KOPT-K1 (cell line): ENCODE results near the gene APOB.

ENCODE experiments used
- H3K27ac ChIP-seq: fragments of 200-600 bp; sonication (generic); 2 replicates; pipeline ENCODE4 v1.5.1; 2016; ENCODE audit warnings: antibody characterized with exemption, mild to moderate bottlenecking, low read depth, low read length; ENCODE audit not compliant: poor library complexity, severe bottlenecking
- H3K36me3 ChIP-seq: fragments of 200-600 bp; sonication (generic); 2 replicates; pipeline ENCODE4 v1.5.1; 2017; ENCODE audit warnings: antibody characterized with exemption, mild to moderate bottlenecking, low read length, moderate library complexity; ENCODE audit not compliant: insufficient read depth
- H3K9me3 ChIP-seq: fragments of 200-600 bp; sonication (generic); 2 replicates; pipeline ENCODE4 v1.5.1; 2017; ENCODE audit warnings: antibody characterized with exemption, low read length, mild to moderate bottlenecking; ENCODE audit not compliant: insufficient read depth, poor library complexity, severe bottlenecking

APOB gene

GRCh38 chr2:21008790-21009661 lies 34.8 kb downstream of the APOB start:
- Histone ChIP-seq H3K27ac (no peak overlapping the region), H3K36me3 (no peaks in the 10 kb centered on the region), H3K9me3 (no peaks in the 10 kb centered on the region)

DNA sequence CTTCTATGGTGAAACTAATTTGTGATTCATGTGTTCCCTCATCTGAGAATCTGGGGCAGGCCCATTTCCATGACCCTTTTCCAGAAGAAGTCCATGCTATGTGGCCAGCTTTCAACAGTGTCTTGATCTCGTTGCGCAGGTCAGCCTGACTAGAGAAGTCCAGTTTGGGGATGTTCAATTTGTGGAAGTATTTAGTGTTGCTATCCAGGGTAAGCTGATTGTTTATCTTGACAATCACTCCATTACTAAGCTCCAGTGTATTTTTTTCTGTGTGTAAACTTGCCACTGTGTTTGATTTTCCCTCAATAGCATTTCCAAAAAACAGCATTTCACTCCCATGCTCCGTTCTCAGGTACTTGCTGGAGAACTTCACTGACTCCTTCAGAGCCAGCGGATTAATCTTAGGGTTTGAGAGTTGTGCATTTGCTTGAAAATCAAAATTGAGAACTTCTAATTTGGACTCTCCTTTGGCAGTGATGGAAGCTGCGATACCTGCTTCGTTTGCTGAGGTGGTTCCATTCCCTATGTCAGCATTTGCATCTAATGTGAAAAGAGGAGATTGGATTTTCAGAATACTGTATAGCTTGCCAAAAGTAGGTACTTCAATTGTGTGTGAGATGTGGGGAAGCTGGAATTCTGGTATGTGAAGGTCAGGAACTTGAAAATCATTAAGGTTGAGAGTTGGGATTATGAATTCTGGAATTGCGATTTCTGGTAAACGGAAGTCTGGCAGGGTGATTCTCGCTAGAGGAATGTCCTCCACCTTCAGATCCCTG lies 35.7 kb downstream of the APOB start:
- Histone ChIP-seq H3K27ac (no peak overlapping the region), H3K9me3 (no peaks in the 10 kb centered on the region), H3K36me3 (no peaks in the 10 kb centered on the region)

GRCh38 chr2:21007129-21008013 lies 36.5 kb downstream of the APOB start:
- Histone ChIP-seq H3K36me3 (no peaks in the 10 kb centered on the region), H3K27ac (no peak overlapping the region), H3K9me3 (no peaks in the 10 kb centered on the region)

- no peak overlapping the region for H3K27ac ChIP-seq
- H3K36me3 ChIP-seq = no peaks in the 10 kb centered on the region
- no peaks in the 10 kb centered on the region for H3K9me3 ChIP-seq
These were observed 37.3 kb downstream of the APOB start for GRCh38 chr2:21006423-21007128.

DNA sequence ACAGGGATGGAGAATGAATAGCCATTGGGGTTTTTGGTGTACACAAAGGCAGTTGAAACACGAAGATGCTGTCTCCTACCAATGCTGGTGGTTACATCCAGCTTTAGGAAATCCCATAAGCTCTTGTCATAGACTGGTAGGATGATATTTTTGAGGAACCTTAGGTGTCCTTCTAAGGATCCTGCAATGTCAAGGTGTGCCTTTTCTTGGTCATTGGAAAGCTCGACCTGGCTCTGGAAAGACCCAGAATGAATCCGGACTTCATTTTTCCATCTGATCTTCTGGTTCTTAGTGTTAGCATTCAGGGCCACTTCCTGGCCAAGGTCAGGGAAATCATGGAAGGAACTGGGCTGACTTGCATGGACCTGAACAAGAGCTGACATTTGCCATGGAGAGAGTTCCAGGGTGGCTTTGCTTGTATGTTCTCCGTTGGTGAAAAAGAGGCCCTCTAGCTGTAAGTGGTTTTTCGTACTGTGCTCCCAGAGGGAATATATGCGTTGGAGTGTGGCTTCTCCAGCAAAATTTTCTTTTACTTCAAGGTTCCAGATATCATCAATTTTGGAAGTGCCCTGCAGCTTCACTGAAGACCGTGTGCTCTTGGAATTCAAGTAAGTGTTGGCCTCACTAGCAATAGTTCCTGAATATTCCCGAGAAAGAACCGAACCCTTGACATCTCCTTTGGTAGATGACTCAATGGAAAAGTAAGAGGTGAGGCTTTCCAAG lies 38.0 kb downstream of the APOB start:
- Histone ChIP-seq H3K36me3 (no peaks in the 10 kb centered on the region), H3K27ac (no peak overlapping the region), H3K9me3 (no peaks in the 10 kb centered on the region)

DNA sequence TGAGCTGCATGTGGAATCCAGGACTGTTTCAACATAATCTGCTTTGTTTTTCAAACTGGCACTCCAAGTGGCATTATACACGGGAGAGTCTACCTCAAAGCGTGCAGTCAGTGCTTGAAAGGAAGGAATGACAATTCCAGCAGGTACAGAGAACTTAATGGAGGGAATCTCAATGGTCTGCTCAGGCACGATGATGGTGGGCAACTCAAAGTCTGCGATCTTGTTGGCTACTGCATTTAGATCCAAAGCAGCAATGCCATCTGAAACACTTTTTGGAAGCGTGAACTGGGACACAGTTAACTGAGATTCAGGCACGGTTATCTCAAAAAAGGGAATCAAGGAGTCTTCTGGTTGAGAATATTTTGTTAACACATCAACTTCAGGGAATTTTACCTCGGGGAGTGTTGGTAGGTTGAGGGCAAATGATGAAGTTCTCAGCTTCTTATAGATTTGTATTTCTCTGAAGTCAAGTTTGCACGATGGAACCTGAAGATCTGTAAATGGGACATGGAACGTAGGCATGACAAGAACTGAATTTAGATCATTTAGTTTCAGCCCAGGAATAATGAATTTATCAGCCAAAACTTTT lies 38.7 kb downstream of the APOB start:
- no peaks in the 10 kb centered on the region for H3K36me3 ChIP-seq
- no peaks in the 10 kb centered on the region for H3K9me3 ChIP-seq
- H3K27ac ChIP-seq = no peak overlapping the region

DNA sequence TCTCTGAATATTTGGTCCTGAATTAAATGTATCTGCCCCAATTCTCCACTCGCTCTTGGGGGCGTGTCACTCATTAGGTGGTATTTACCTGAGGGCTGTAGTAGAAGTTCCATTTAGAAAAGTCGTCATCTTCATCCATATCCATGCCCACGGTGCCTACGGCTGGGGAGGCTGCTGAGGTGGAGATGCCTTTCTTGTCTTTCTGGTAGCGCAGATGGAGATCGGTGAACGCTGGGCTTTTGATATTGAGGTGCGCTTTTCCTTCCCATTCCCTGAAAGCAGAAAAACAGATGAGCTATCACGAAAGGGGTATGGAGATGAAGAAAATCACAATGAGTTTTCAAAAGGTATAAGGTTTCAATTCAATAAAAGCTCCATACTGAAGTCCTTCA lies 39.7 kb downstream of the APOB start:
- Histone ChIP-seq H3K27ac (no peak overlapping the region), H3K9me3 (no peaks in the 10 kb centered on the region), H3K36me3 (no peaks in the 10 kb centered on the region)

DNA sequence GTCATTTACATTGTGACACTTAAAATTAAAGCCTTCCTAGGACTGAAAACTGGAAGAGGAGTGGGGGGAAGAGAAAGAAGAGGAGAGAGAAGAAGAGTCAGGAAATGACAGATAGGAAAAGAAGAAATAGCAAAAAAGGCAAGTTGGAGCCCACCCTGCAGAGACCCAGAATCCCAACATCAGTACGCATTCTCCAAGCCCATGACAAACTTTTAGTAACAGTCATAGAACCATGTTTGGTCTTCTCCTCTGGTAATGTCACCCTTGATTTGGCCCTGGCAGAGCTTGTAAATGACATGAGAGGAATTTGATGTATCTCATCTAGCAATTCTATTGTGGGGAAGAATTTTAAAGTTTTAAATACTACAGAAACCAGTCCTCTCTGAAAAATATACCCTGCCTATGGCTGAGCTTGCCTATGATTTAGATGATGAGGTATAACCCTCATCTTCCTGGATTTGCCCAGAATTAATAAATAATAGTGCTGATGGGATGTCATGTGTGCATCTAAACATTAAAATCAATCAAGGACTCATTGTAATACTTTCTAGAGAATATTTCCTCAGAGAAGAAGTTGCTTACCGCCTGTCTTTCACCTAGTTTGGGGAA lies 40.2 kb downstream of the APOB start:
- Histone ChIP-seq H3K27ac (no peak overlapping the region), H3K36me3 (no peaks in the 10 kb centered on the region), H3K9me3 (no peaks in the 10 kb centered on the region)

DNA sequence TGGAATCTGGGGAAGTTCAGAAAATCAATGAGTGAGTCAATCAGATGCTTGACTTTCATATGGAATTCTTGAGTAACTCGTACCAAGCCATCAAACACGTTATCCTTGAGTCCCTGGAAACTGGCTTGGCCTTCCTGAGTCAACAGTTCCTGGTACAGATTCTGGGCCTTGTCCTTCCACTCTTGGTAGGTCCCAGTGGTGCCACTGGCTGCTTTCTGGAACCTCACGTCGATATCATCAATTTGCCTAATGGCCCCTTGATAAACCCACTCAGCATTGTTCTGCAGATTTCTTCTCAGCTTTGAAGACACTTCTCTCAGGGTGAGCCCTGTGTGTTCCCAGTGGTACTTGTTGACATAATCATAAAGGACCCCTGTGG lies 41.1 kb downstream of the APOB start:
- Histone ChIP-seq H3K36me3 (no peaks in the 10 kb centered on the region), H3K27ac (no peak overlapping the region), H3K9me3 (no peaks in the 10 kb centered on the region)

DNA sequence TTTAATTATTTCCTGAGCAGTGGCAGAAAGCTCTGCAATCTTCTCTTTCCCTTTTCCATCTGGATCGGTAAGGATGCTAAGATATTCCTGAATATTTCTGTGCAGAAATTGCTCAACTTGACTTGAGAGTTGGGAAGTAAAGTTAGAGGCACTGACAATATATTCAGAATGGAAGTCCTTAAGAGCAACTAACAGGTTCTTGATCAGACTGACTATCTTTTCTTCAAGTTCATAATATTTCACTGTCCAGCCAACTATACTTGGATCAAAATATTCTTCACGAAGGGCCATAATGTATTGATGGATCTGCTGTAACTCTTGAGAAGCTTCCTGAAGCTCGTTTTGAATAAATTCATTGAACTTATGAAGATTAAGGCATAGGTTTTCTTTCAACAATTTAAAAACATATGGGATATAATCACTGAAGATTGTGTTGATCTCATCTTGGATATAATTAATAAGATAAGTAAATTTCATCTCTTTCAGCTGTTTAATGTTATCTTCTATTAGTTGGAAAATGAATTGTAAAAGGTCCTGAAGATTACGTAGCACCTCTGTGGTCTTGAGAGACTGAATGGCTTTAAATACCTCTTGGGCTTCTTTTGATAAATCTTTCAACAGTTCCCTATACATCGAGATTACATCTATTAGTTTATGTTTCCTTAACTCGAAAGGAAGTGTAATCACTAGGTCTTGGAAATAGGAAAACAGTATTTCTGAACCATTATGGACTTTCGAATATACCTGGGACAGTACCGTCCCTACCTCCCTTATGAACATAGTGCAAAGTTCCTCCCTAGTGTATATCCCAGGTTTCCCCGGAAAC lies 41.7 kb downstream of the APOB start:
- Histone ChIP-seq H3K27ac (no peak overlapping the region), H3K9me3 (no peaks in the 10 kb centered on the region), H3K36me3 (no peaks in the 10 kb centered on the region)

GRCh38 chr2:21001225-21001946 lies 42.5 kb downstream of the APOB start:
- H3K27ac ChIP-seq = no peak overlapping the region
- H3K9me3 ChIP-seq = no peaks in the 10 kb centered on the region
- H3K36me3 ChIP-seq = no peaks in the 10 kb centered on the region

DNA sequence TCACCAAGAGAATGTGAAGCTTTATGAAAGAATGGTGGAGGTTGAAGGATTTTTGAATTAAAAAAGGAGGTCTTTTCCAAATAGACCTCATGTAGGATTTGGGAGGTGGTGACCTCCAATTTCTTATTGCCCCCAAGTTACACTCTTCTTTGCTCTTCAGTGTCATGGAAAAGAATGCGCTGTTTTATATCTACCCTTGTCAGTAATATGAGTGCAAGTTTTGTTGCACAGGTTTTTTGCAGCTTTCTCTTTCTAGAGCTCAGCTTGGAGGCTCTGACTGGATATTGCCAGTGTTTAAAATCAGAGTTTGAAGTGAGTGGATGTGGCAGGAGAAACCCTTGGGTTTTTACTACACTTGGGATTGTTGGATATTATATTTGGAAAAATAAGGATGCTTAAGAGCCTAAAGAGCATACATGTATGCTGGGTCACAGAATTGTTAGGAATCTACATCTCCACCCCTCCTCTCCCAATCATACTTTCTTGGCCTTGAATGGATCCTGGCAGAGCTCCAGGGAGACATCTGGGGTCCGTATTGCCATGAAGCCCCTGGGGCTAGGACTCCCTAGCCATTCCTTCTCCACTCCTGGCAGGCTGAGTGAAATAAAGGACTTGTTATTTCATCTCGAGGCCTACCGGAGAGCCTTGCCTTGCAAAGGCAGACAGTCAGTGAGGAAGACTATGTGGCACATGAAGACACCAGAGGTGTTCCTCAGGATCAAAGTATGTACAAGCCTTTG lies 43.8 kb downstream of the APOB start:
- Histone ChIP-seq H3K36me3 (no peaks in the 10 kb centered on the region), H3K27ac (no peak overlapping the region), H3K9me3 (no peaks in the 10 kb centered on the region)
